GM19099 (cell line): ENCODE data around the gene RSAD1.

ENCODE experiments used
- POLR2A ChIP-seq: IDR thresholded peaks from 3 replicates; pipeline ENCODE4 v1.6.1; 2011; ENCODE audit warnings: low read depth; ENCODE audit not compliant: insufficient read length; ENCODE audit errors: extremely low read depth

Gene RSAD1

DNA sequence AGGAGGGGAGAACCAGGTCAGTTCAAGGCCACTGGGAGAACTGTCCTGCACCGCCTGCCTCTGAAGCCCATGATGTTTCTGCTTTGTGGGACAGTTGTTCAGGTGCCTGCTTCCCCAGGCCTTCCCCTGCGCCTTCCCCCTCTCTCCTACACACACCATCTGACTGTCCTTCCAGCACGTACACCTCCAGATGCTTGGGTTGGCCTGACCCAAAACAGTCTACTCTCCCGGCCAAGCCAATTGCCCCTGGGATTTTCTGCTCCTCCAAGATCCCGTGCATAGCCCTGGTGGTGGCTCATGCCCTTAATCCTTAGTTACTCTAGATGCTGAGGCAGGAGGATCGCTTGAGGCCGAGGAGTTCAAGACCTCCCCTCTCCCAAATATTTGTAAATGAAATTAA, 684 bp upstream of the RSAD1 start:
- TF ChIP-seq POLR2A, result no peak

DNA sequence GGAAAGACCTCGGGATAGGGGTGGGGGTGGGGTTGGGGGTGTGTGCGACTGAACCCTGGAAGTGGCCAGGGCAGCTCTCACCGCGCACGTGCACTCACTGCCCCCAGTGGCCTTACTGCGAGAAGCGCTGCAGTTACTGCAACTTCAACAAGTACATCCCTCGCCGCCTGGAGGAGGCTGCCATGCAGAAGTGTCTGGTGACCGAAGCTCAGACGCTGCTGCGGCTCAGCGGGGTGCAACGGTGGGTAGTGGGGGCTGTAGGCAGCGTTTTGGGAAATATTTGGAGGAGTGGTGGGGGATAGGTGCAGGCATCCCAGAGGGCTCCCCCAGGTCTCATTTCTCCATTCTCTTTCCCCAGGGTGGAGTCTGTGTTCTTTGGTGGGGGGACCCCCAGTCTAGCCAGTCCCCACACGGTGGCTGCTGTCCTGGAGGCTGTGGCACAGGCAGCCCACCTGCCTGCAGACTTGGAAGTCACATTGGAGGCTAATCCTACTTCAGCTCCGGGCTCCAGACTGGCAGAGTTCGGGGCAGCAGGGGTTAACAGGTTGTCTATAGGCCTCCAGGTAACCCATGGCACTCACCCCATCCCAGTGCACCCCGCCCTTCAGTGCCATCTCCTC, 972 bp downstream of the RSAD1 start:
- TF ChIP-seq POLR2A, result no peak

DNA sequence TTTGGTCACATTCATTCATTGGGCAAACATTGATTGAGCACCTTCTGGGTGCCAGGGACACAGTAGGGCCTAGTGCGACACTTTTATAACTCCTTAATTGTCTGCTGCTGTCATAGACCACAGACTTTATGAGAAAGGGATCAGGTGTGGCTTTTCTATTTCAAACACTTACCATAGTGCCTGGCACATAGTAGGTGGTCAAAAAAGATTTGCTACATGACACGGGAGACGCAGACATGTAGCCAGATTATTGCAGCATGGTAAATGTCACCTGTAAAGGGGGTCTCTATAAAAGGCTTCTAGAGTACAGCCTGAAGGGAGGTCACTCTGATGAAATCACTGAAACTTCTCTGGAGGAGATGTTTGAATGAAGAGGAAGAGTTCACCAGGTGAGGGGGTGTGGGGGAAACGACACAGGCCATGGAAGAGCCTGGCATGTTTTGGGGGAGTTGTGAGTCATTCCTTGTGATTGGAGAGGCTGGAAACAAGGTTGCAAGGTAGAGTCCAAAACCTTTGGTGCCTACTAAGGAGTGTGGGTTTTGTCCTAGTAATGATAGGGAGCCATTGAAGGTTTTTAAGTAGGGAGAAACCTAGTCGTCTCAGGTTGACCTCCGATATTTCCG, 1.6 kb downstream of the RSAD1 start:
- TF ChIP-seq POLR2A, result no peak

DNA sequence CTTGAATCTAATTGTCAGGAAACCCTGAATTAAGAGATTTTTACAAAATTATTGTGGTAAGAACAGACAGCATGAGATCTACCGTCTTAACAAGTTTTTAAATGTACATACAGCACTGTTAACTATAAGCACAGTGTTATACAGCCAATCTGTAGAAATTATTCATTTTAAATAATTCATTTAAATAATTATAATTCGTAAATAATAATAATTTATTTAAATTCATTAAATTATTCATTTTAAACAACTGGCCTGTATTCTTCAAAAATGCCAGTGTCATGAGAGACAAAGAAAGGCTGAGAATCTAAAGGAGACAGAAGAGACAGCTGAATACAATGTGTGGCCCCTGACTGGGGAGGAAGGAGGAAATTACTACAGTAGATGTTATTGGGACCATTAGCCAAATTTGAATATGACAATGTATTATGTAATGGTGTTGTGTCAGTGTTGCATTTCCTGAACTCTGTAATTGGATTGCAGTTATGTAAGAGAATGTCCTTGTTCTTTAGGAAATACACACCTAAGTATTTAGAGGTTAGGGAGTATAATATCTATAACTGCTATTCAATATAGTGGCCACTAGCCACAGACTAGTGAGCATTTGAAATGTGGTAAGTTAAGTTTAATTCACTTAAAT, 2.3 kb downstream of the RSAD1 start:
- TF ChIP-seq POLR2A, result no peak

DNA sequence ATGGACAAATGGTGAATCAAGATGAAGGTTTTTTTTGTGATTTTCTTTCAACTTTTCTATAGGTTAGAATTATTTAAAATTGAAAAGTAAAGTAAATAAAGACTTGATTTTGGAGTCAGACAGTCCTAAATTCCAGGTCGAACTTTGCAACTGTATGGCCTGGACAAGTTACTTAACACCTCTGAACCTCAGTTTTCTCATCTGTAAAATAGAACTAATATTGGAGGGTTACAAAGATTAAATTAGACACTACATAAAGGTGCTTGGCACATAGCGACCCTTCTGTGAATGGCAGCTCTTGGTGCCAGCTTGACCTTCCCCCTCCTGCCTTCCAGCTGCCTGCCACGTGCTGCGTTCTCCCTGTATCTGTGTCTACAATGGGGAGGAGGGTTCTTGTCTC, 3.0 kb downstream of the RSAD1 start:
- no peak for TF ChIP-seq POLR2A

DNA sequence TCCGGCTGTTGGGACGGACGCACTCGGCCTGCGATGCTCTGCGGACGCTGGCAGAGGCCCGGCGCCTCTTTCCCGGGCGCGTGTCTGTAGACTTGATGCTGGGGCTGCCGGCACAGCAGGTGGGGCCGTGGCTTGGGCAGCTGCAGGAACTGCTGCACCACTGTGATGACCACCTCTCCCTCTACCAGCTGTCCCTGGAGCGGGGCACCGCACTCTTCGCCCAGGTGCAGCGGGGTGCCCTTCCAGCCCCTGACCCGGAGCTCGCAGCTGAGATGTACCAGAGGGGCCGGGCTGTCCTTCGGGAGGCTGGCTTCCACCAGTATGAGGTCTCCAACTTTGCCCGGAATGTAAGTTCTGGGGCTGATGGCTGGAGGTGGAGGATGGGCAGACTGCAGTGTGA, 3.5 kb downstream of the RSAD1 start:
- no peak for TF ChIP-seq POLR2A

DNA sequence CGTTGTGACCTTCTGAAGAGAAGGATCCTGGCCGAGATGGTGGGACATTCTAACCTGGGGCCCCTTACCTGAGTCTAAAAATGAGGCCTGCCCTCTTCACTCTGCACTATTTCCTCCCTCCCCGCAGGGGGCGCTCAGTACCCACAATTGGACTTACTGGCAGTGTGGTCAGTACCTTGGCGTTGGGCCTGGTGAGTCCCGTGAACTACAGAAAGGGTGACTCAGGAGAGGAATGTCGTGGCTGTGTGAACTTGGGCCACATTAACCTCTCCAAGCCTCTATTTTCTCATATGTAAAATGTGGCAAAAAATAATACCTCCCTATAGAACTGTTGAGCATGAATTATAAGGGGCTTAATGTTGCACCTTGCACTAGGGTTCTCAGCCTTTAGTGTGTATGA, 3.9 kb downstream of the RSAD1 start:
- TF ChIP-seq POLR2A, result no peak

DNA sequence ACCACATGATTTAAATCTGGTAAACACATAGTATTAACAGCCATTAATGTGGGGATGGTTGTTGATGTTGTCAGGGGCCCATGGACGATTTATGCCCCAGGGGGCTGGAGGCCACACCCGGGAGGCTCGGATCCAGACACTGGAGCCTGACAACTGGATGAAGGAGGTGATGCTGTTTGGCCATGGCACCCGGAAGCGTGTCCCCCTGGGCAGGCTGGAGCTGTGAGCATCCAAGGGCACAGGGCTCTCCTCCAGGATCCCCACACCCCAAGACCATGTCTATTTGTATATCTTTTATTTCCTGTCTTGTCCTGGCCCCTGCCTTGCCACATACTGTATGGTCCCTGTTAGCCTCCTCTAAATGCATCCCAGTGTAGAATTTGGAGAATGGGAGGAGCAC, 4.6 kb downstream of the RSAD1 start:
- TF ChIP-seq POLR2A, result no peak

DNA sequence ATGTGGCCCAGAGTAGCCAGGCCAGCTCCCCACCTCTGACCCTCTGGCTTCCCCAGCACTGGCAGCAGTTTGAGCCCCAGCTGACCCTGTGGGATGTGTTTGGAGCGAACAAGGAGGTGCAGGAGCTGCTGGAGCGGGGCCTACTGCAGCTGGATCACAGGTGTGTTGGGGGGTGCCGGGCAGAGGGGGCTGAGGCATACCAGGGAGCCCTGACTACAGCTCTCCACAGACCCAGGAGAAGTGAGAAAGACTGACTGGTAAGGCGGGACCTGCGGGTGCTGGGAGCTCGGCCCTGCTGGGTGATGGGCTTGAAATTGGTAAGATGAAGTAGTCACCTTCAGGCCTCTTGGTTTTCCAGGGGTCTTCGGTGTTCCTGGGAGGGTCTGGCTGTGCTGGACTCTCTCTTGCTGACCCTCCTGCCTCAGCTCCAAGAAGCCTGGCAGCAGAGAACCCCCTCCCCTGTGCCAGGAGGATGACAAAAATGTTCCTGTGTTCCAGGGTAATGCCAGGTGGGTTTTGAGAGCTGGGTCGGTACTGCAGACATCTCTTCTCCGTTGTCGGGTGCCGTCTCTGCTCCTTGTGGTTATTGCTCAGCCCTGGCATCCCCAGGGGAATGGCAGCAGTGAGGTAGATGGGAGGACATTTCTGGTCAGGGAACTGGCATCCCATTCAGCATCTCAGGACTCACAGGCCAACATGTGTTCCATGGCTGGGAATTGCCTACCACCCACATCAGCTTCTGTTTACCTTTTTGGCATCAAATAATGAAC, 5.9 kb downstream of the RSAD1 start:
- TF ChIP-seq POLR2A, result no peak

DNA sequence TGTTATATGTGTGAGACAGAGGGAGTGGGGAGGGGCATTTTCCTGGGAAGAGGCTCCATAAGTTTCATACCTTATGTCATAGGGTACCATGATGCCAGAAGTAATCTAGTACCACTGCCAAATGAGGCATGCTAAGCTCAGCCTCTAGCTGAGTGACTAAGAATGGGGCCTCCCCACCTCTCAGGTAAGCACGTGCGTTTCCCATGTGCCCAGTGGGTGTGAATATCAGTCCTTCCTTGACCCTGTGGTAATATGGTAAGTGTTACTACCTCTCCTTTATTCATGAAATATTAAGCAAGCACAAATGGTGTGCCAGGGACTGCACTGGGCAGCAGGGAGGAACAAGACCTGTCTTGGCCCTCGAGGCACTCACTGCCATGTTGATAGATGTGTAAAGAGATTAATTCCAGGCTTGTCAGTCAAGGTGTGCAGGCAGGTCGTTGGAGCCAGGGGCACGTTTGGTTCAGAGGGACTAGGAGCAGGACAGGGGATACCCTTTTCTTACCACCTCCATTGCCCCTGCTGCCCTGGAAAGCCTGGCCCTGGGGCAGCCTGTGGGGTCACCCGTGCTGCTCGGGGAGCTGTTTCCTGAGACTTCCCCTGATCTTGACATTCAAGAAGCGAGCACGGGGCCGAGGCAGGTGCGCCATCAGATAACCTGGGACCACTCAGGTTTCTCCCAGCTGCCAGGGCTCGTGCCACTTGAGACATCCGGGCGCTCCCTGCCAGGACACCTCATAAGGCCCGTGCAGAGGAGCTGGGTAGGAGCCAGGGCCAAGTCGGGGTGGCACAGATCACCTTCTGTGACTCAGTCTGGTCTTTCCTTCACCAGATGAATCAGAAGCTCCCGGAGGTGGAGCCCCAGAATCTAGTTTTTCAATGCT, 8.8 kb downstream of the RSAD1 start:
- no peak for TF ChIP-seq POLR2A

DNA sequence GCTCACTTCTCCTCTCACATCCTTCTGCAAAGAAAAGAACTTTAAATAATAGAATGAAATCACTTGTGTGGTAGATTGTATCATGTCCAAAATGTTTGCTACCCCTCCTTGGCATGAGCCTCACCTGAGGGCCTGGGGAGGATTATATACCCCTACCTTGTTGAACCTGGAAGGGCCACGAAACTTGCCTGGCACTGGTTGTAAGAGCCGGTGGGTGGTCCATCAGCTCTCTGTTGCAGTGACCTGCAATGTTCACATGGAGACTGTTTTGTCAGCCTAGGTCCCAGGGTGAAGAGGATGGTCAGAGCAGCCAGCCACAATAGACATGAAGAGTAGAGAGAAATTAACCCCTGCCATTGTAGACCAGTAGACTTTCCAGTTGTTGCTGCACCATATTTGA, 10.2 kb downstream of the RSAD1 start:
- no peak for TF ChIP-seq POLR2A

DNA sequence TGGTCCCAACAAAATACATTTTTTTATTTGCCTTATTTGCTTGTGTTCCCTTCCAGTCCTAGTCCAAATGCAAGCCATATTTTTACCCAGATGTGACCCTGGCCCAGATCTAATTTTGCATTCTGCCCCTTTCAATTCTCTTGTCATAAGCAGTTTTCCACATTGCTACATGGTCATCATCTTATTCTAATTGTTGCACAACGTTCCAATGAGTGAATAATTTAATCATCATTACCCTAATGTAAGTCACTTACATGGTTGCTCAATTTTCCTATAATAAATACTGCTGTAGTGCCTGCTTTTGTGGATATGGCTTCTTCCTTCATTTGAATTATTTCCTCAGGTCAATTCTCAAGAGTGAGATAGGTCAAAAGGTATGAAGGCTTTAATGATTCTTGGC, 12.8 kb downstream of the RSAD1 start:
- TF ChIP-seq POLR2A, result no peak

DNA sequence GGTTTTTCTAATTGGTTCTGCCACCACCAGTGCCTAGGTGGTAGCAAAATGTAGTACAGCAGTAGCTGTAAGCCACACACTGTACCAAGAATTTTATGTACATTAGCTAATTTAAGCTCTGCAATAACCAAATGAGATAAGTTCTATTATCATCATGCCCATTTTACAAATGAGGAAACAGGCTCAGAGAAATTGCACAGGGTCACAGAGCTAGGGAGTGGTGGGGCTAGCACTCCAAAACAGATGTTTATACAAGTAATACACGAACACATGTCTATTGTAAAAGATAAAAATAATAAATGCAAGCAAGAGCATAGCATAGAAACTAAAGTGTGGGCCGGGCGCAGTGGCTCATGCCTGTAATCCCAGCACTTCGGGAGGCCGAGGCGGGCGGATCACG, 13.6 kb downstream of the RSAD1 start:
- no peak for TF ChIP-seq POLR2A

DNA sequence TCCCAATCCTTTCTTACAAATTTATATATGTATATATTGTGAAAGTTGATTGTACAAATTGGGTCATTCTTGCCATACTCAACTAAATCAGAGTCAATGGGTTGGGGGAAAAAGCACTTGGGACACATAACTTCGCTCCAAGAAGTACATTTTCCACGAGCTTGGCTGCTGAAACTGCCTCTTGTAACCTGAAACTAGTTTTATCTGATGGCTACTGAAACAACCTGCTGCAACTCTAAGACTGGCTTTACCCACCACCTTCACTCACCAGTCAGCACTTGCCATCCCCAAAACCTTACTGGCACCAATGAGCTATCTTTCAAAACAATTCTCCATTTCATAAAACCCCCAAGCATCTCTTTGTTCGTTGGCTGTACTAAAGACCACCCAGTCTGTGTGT, 15.1 kb downstream of the RSAD1 start:
- no peak for TF ChIP-seq POLR2A
